Nephron (organoid): ENCODE data around the gene MTCH1.
"Not testable (repeated sequence)": the region's sequence is repeated elsewhere in the genome, so short reads cannot be mapped to it uniquely, and the experiment has no call there.

Experiments
- H3K27ac Mint-ChIP-seq, 3 experiments: 2 replicates each; pipeline ENCODE4 v1.8.0; 2020; ENCODE audit warnings: mixed read lengths in 3 of 3, mild to moderate bottlenecking in 2 of 3, moderate library complexity in 1 of 3
- H3K27me3 Mint-ChIP-seq: 2 replicates; pipeline ENCODE4 v1.8.0; 2021; ENCODE audit warnings: low read depth, mild to moderate bottlenecking, moderate library complexity, mixed read lengths
- H3K36me3 Mint-ChIP-seq: 2 replicates; pipeline ENCODE4 v1.8.0; 2020; ENCODE audit warnings: low read depth, mixed read lengths
- H3K4me1 Mint-ChIP-seq: 2 replicates; pipeline ENCODE4 v1.8.0; 2020; ENCODE audit warnings: mixed read lengths
- H3K4me3 Mint-ChIP-seq, 3 experiments: 2 replicates each; pipeline ENCODE4 v1.8.0; 2020; ENCODE audit warnings: mild to moderate bottlenecking in 3 of 3, mixed read lengths in 3 of 3, moderate library complexity in 2 of 3
- H3K9me3 Mint-ChIP-seq: 2 replicates; pipeline ENCODE4 v1.8.0; 2020; ENCODE audit warnings: mixed read lengths
- TF ChIP-seq, protein P1 (sequence below), 3 experiments: fragments of 200-600 bp; sonication (generic); IDR thresholded peaks; one replicate each; pipeline ENCODE4 v1.5.0; 2021; ENCODE audit warnings: antibody characterized with exemption in 3 of 3; ENCODE audit not compliant: unreplicated experiment in 3 of 3

MTCH1 gene

DNA sequence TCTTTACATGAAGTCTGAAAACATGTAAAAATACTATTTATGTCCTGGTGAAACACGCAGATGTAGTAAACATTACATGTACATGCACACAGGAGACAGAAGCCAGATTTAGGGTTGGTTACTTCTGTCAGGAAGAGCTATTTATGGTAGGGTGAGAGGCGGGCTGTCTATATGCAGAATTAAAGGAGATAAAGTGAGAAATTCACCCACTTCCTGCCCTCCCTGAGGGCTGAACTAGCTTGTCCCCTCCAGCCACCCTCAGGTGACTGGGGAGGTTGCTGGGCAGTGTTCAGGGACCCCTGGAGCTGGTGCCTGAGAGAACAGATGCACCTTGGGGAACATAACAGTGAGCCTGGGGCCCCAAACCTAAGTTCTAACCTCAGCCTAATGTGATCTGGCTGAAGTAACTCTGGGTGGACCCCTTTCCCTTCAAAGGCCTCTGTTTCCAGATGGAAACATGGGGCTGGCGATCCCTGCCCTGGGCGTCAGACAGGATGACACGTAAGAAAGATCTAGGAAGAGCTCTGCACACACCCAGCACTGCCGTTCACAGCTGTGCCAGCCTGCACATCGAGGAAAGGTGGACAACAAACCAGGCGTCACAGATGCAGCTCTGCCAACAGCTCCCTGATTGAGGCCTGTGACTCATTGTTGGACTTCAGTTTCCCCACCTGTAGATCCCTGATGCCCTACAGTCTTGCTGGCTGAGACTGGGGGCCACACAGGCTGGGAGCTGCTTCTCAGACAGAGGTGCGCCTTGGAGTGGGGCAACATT lies 30.1 kb downstream of the MTCH1 start:
- Mint-ChIP-seq H3K9me3 (no peaks in the 10 kb centered on the region), H3K4me3 (no peak overlapping the region), H3K4me1 (peaks cover 13% of the 10 kb centered on the region), H3K27me3 (peaks cover 10% of the 10 kb centered on the region), H3K27ac (no peak overlapping the region), H3K36me3 (no peaks in the 10 kb centered on the region)
- TF ChIP-seq, protein P1, sequence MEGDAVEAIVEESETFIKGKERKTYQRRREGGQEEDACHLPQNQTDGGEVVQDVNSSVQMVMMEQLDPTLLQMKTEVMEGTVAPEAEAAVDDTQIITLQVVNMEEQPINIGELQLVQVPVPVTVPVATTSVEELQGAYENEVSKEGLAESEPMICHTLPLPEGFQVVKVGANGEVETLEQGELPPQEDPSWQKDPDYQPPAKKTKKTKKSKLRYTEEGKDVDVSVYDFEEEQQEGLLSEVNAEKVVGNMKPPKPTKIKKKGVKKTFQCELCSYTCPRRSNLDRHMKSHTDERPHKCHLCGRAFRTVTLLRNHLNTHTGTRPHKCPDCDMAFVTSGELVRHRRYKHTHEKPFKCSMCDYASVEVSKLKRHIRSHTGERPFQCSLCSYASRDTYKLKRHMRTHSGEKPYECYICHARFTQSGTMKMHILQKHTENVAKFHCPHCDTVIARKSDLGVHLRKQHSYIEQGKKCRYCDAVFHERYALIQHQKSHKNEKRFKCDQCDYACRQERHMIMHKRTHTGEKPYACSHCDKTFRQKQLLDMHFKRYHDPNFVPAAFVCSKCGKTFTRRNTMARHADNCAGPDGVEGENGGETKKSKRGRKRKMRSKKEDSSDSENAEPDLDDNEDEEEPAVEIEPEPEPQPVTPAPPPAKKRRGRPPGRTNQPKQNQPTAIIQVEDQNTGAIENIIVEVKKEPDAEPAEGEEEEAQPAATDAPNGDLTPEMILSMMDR (IDR thresholded peaks at IDR 0.05; ENCODE audit: unreplicated experiment in 3 of 3): no peak

DNA sequence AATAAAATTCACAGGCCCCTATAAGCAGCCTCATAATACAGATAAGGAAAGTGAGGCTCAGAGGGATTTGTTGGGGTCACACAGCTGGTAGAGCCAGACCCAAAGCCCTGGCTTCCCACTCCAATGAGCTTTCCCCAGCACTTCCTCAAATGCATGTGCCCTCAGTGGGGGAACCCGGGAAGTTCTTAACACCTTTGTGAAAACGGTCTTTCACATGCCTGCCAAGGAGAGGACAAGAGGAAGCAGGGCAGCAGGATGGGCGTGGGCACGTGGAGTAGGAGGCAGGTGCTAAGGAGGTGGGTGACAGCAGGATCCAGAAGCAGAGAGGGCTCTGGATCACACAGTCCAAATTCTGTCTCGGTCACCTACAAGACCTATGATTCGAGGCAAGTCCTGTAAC lies 30.9 kb downstream of the MTCH1 start:
- Mint-ChIP-seq H3K4me1 (peaks cover 9% of the 10 kb centered on the region), H3K27ac (no peak overlapping the region), H3K4me3 (no peak overlapping the region), H3K9me3 (no peaks in the 10 kb centered on the region), H3K27me3 (peaks cover 10% of the 10 kb centered on the region), H3K36me3 (no peaks in the 10 kb centered on the region)
- TF ChIP-seq, protein P1 (IDR thresholded peaks at IDR 0.05; ENCODE audit: unreplicated experiment in 3 of 3): no peak

- TF ChIP-seq, protein P1 (IDR thresholded peaks at IDR 0.05; ENCODE audit: unreplicated experiment in 3 of 3): no peak
- Mint-ChIP-seq H3K27ac (no peak within 1 kb of the TSS), H3K27me3 (peaks cover 10% of the 10 kb centered on the region), H3K36me3 (no peaks in the 10 kb centered on the region), H3K4me3 (no peak within 1 kb of the TSS), H3K4me1 (peaks cover 8% of the 10 kb centered on the region), H3K9me3 (no peaks in the 10 kb centered on the region)
These were observed 31.6 kb downstream of the MTCH1 start, which contains the start of gene PI16 for GRCh38 chr6:36954262-36954931. Gene PI16, plus strand, starts transcription at chr6:36954738. Its CDS starts 23 bp downstream, at chr6:36954761.

GRCh38 chr6:36953931-36954261 lies 32.1 kb downstream of the MTCH1 start:
- TF ChIP-seq, protein P1 (IDR thresholded peaks at IDR 0.05; ENCODE audit: unreplicated experiment in 3 of 3): no peak
- H3K4me3 Mint-ChIP-seq: no peak overlapping the region
- H3K36me3 Mint-ChIP-seq: no peaks in the 10 kb centered on the region
- no peak overlapping the region for H3K27ac Mint-ChIP-seq
- H3K9me3 Mint-ChIP-seq: no peaks in the 10 kb centered on the region
- peaks cover 10% of the 10 kb centered on the region for H3K27me3 Mint-ChIP-seq
- H3K4me1 Mint-ChIP-seq: peaks cover 8% of the 10 kb centered on the region

GRCh38 chr6:36949636-36950035 lies 36.4 kb downstream of the MTCH1 start:
- no peaks in the 10 kb centered on the region for H3K36me3 Mint-ChIP-seq
- H3K27ac Mint-ChIP-seq: no peak overlapping the region
- no peaks in the 10 kb centered on the region for H3K9me3 Mint-ChIP-seq
- TF ChIP-seq, protein P1 (IDR thresholded peaks at IDR 0.05; ENCODE audit: unreplicated experiment in 3 of 3): no peak
- H3K4me3 Mint-ChIP-seq: no peak overlapping the region
- no peaks in the 10 kb centered on the region for H3K27me3 Mint-ChIP-seq
- H3K4me1 Mint-ChIP-seq: no peaks in the 10 kb centered on the region

GRCh38 chr6:36949076-36949475 lies 36.9 kb downstream of the MTCH1 start:
- H3K27me3 Mint-ChIP-seq, H3K36me3 Mint-ChIP-seq: not testable (repeated sequence)

More at GRCh38 chr6:36949076-36949475, 36.9 kb downstream of the MTCH1 start:
- not testable (repeated sequence) for H3K4me3 Mint-ChIP-seq, H3K4me1 Mint-ChIP-seq, H3K27ac Mint-ChIP-seq, H3K9me3 Mint-ChIP-seq
